ENCODE data around the gene KIFAP3.

DNA sequence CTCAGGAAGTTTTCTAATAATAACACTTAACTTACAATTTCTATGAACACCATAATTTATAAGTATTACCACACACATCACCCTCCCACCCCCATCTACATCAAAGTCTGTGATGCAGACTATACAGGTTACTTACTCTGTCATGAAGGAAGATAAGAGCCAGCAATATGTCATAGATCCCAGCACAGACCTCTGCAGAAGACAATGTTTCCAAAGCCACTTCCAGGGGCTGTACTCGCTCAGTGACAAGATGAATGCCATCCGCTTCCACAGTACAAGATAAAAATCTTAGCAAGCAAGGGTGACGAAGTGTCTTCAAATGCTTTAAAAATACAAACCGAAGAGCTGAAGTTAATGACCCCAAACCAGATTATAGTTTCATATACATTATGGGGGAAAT, 196.0 kb downstream of the KIFAP3 start:
- TF ChIP-seq CTCF (IDR thresholded peaks at IDR 0.05): no peak
- TF ChIP-seq EZH2 (IDR thresholded peaks at IDR 0.05; ENCODE audit: borderline replicate concordance, insufficient read depth, low read depth, low read length, poor library complexity, severe bottlenecking): no peak
